A549 (cell line): ENCODE results near the gene ABCA2. TPM values are rescaled to one million over a fixed set of nuclear protein-coding genes. Genes with fewer than 3 reads are reported as not detected.

Experiments
- ATAC-seq, 2 experiments: fragments of 200-7000 bp in 1 of 2; fragments of >200 bp in 1 of 2; cut with Nextera tagmentation in 1 of 2; cut with Tn5 transposase in 1 of 2; 3 replicates each; pipeline versions ENCODE4 v1.8.0 to v1.9.1; 2018 to 2020; ENCODE audit warnings: mild to moderate bottlenecking in 1 of 2, moderate library complexity in 1 of 2
- CTCF ChIA-PET: fragments of 300-600 bp; sonication (Branson Sonifier 250); formaldehyde crosslinking; extraction: SDS; loops from one replicate; lab custom pipeline; 2021; ENCODE audit warnings: antibody characterized with exemption, inconsistent platforms; lab: Yijun Ruan, JAX
- POLR2A ChIA-PET: fragments of 350-600 bp; formaldehyde crosslinking; extraction: SDS; loops from one replicate; lab custom pipeline; 2021; ENCODE audit warnings: antibody characterized with exemption, inconsistent platforms; lab: Yijun Ruan, JAX
- DNase-seq, 2 experiments: peaks; one replicate each; pipeline versions ENCODE4 v3.0.0 to v3.0.0-alpha.2; 2011 to 2016; ENCODE audit warnings: low read depth in 1 of 2, low spot score in 1 of 2
- FAIRE-seq: peaks from 2 replicates; lab custom pipeline; 2011; peaks lifted over from hg19 to GRCh38; lab: Jason Lieb, UNC
- H3K27ac ChIP-seq, 2 experiments: fragments of >200 bp; sonication (Bioruptor Twin); formaldehyde crosslinking; 3 replicates each; pipeline ENCODE4 v1.5.1; 2016 to 2017
- H3K4me1 ChIP-seq: fragments of >200 bp; sonication (Bioruptor Twin); formaldehyde crosslinking; 3 replicates; pipeline ENCODE4 v1.6.1; 2016
- H3K4me2 ChIP-seq: fragments of >200 bp; sonication (Bioruptor Twin); formaldehyde crosslinking; 3 replicates; pipeline ENCODE4 v1.6.1; 2016
- H3K4me3 ChIP-seq: fragments of >200 bp; sonication (Bioruptor Twin); formaldehyde crosslinking; 3 replicates; pipeline ENCODE4 v1.5.1; 2016
- H3K9me3 ChIP-seq: fragments of >200 bp; sonication (Bioruptor Twin); formaldehyde crosslinking; 3 replicates; pipeline ENCODE4 v1.6.1; 2016
- BHLHE40 ChIP-seq: IDR thresholded peaks from 2 replicates; pipeline ENCODE4 v1.6.1; 2012; ENCODE audit warnings: low read depth, low read length, inconsistent platforms
- CEBPB ChIP-seq, 2 experiments: fragments of >200 bp in 1 of 2; sonication (Bioruptor Twin) in 1 of 2; formaldehyde crosslinking in 1 of 2; IDR thresholded peaks; 2 replicates each; pipeline ENCODE4 v1.6.1; 2012 to 2016
- CHD2 ChIP-seq: fragments of 150-350 bp; IDR thresholded peaks from 2 replicates; pipeline ENCODE4 v1.6.1; 2014; ENCODE audit warnings: low read length; ENCODE audit not compliant: partially characterized antibody
- EHF ChIP-seq: fragments of 250-450 bp; sonication (Bioruptor Pico); IDR thresholded peaks from 2 replicates; pipeline ENCODE4 v1.5.0; 2020; ENCODE audit warnings: mild to moderate bottlenecking
- EHMT2 ChIP-seq: fragments of 200-600 bp; sonication (generic); IDR thresholded peaks from 2 replicates; pipeline ENCODE4 v1.6.1; 2016; ENCODE audit warnings: antibody characterized with exemption, low read depth, mild to moderate bottlenecking, moderate library complexity
- FOSL2 ChIP-seq, 2 experiments: fragments of 450-650 bp in 1 of 2; fragments of >200 bp in 1 of 2; sonication (Bioruptor Twin) in 1 of 2; formaldehyde crosslinking; IDR thresholded peaks; 2 replicates each; pipeline versions ENCODE4 v1.5.0 to v1.6.1; 2016 to 2020; ENCODE audit warnings: mild to moderate bottlenecking in 1 of 2, moderate library complexity in 1 of 2
- FOXS1 ChIP-seq: fragments of 250-450 bp; sonication (Bioruptor Pico); IDR thresholded peaks from 2 replicates; pipeline ENCODE4 v1.5.0; 2020; ENCODE audit warnings: mild to moderate bottlenecking, moderate library complexity
- GATA3 ChIP-seq: IDR thresholded peaks from 2 replicates; pipeline ENCODE4 v1.6.1; 2012; ENCODE audit warnings: borderline replicate concordance
- HEYL ChIP-seq: fragments of 250-450 bp; sonication (Bioruptor Pico); IDR thresholded peaks from 2 replicates; pipeline ENCODE4 v1.8.0; 2021; ENCODE audit warnings: mild to moderate bottlenecking, moderate library complexity
- POLR2A ChIP-seq: IDR thresholded peaks from 2 replicates; pipeline ENCODE4 v1.6.1; 2012; ENCODE audit warnings: mild to moderate bottlenecking, low read length
- RAD21 ChIP-seq, 2 experiments: fragments of >200 bp in 1 of 2; sonication (Bioruptor Twin) in 1 of 2; formaldehyde crosslinking in 1 of 2; IDR thresholded peaks in 1 of 2; conservative IDR thresholded peaks in 1 of 2; 2 replicates in 1 of 2; 3 replicates in 1 of 2; pipeline ENCODE4 v1.6.1; 2012 to 2018; ENCODE audit warnings: inconsistent platforms in 1 of 2
- RFX5 ChIP-seq: fragments of 450-650 bp; IDR thresholded peaks from 2 replicates; pipeline ENCODE4 v1.7.1; 2014; ENCODE audit warnings: antibody characterized with exemption, mild to moderate bottlenecking, moderate library complexity
- RNF2 ChIP-seq: fragments of 200-600 bp; sonication (generic); IDR thresholded peaks from 2 replicates; pipeline ENCODE4 v1.6.1; 2016; ENCODE audit warnings: low read depth, mild to moderate bottlenecking, antibody characterized with exemption, moderate library complexity, borderline replicate concordance
- SMC3 ChIP-seq: fragments of >200 bp; sonication (Bioruptor Twin); formaldehyde crosslinking; IDR thresholded peaks from 3 replicates; pipeline ENCODE4 v1.6.1; 2018; ENCODE audit warnings: inconsistent platforms
- TFCP2L1 ChIP-seq: fragments of 250-450 bp; sonication (Bioruptor Pico); IDR thresholded peaks from 2 replicates; pipeline ENCODE4 v1.5.0; 2021; ENCODE audit warnings: mild to moderate bottlenecking
- WGBS: methylation state at CpG from one replicate; pipeline ENCODE4 v1.1.6; 2017; ENCODE audit errors: missing lambda C conversion rate; 5-methylcytosine and 5-hydroxymethylcytosine counted together
- polyA plus RNA-seq, 4 experiments: library from polyadenylated mRNA; depleted of rRNA in 3 of 4; stranded (reverse); fragments of >200 nt; fragmentation: RNase III in 1 of 4; extraction: RNeasy Plus Mini Kit Qiagen cat#74134 plus additional on column Dnase treatment in 1 of 4; gene quantifications; 2 replicates in 3 of 4; 3 replicates in 1 of 4; pipeline ENCODE4 v1.2.3, GENCODE V29; 2011 to 2017
- TF ChIP-seq, protein P1 (sequence below): fragments of 200-600 bp; sonication (generic); IDR thresholded peaks from 2 replicates; pipeline ENCODE4 v1.6.1; 2016; ENCODE audit warnings: antibody characterized with exemption, mild to moderate bottlenecking, moderate library complexity
- TF ChIP-seq, protein P2 (sequence below): IDR thresholded peaks from 2 replicates; pipeline ENCODE4 v1.6.1; 2012
- TF ChIP-seq, protein P3 (sequence below): fragments of >200 bp; sonication (Bioruptor Twin); formaldehyde crosslinking; IDR thresholded peaks from 3 replicates; pipeline ENCODE4 v1.5.1; 2016

Gene ABCA2
- polyA plus RNA-seq, 2 of the 4 experiments (the other 2 are of a cell fraction), result 8.3 to 24.7 TPM

GRCh38 chr9:137030006-137030405 is 2.0 kb upstream of the ABCA2 start (continued):
- TF ChIP-seq, protein P1, sequence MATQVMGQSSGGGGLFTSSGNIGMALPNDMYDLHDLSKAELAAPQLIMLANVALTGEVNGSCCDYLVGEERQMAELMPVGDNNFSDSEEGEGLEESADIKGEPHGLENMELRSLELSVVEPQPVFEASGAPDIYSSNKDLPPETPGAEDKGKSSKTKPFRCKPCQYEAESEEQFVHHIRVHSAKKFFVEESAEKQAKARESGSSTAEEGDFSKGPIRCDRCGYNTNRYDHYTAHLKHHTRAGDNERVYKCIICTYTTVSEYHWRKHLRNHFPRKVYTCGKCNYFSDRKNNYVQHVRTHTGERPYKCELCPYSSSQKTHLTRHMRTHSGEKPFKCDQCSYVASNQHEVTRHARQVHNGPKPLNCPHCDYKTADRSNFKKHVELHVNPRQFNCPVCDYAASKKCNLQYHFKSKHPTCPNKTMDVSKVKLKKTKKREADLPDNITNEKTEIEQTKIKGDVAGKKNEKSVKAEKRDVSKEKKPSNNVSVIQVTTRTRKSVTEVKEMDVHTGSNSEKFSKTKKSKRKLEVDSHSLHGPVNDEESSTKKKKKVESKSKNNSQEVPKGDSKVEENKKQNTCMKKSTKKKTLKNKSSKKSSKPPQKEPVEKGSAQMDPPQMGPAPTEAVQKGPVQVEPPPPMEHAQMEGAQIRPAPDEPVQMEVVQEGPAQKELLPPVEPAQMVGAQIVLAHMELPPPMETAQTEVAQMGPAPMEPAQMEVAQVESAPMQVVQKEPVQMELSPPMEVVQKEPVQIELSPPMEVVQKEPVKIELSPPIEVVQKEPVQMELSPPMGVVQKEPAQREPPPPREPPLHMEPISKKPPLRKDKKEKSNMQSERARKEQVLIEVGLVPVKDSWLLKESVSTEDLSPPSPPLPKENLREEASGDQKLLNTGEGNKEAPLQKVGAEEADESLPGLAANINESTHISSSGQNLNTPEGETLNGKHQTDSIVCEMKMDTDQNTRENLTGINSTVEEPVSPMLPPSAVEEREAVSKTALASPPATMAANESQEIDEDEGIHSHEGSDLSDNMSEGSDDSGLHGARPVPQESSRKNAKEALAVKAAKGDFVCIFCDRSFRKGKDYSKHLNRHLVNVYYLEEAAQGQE, result no peak
- no peak for TF ChIP-seq EHMT2

- WGBS, result 22% methylated on average over 19 of the region's 19 CpGs
- Histone ChIP-seq H3K27ac (peak overlapping the region in 1 of 2 experiments; percentile 92; a peak in 4 of 6 replicates), H3K4me3 (peak overlapping the region; percentile 74; the same call in 1 of the 3 replicates), H3K4me1 (peaks cover 26% of the 10 kb centered on the region), H3K9me3 (no peaks in the 10 kb centered on the region), H3K4me2 (peak overlapping the region; percentile 100)
- ChIA-PET POLR2A (interaction anchor here (1.0 to 1.9 kb wide), 4 partner anchors 17 to 100 kb away, joined by 3 to 8 read pairs (median 4); partner anchors contain the start of genes CLIC3, NPDC1 and PAXX), CTCF (interaction anchor here (0.5 to 20.4 kb wide), 83 partner anchors 8 to 341 kb away, joined by 3 to 282 read pairs (median 5); partner anchors contain the start of genes AJM1, ANAPC2, C8G and CLIC3)
- peak; percentile 67 to 73 for DNase-seq
- no peak for FAIRE-seq
- TF ChIP-seq CEBPB (IDR thresholded peaks at IDR 0.05) (no peak), EHF (CRISPR knock-in tag) (no peak), SMC3 (peak; percentile 41; the same call in 2 of the 3 replicates), HEYL (no peak), POLR2A (no peak), RAD21 (conservative IDR thresholded peaks at IDR 0.05 in 1 of 2, IDR thresholded peaks at IDR 0.05 in 1 of 2) (peak in 1 of 2 experiments; percentile 49; a peak in 2 of 5 replicates), FOXS1 (CRISPR knock-in tag) (no peak)
- TF ChIP-seq, protein P2, sequence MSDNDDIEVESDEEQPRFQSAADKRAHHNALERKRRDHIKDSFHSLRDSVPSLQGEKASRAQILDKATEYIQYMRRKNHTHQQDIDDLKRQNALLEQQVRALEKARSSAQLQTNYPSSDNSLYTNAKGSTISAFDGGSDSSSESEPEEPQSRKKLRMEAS, result 0 out of 2 replicates have a peak, but pooled peaks have one; percentile 23
- TF ChIP-seq, protein P3, sequence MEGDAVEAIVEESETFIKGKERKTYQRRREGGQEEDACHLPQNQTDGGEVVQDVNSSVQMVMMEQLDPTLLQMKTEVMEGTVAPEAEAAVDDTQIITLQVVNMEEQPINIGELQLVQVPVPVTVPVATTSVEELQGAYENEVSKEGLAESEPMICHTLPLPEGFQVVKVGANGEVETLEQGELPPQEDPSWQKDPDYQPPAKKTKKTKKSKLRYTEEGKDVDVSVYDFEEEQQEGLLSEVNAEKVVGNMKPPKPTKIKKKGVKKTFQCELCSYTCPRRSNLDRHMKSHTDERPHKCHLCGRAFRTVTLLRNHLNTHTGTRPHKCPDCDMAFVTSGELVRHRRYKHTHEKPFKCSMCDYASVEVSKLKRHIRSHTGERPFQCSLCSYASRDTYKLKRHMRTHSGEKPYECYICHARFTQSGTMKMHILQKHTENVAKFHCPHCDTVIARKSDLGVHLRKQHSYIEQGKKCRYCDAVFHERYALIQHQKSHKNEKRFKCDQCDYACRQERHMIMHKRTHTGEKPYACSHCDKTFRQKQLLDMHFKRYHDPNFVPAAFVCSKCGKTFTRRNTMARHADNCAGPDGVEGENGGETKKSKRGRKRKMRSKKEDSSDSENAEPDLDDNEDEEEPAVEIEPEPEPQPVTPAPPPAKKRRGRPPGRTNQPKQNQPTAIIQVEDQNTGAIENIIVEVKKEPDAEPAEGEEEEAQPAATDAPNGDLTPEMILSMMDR, result peak; percentile 67
- TF ChIP-seq, all 56 proteins: peak for 4
- ATAC-seq, result peak; percentile 63 to 90
These were observed 1.3 kb upstream of the ABCA2 start for GRCh38 chr9:137029058-137029936.

DNA sequence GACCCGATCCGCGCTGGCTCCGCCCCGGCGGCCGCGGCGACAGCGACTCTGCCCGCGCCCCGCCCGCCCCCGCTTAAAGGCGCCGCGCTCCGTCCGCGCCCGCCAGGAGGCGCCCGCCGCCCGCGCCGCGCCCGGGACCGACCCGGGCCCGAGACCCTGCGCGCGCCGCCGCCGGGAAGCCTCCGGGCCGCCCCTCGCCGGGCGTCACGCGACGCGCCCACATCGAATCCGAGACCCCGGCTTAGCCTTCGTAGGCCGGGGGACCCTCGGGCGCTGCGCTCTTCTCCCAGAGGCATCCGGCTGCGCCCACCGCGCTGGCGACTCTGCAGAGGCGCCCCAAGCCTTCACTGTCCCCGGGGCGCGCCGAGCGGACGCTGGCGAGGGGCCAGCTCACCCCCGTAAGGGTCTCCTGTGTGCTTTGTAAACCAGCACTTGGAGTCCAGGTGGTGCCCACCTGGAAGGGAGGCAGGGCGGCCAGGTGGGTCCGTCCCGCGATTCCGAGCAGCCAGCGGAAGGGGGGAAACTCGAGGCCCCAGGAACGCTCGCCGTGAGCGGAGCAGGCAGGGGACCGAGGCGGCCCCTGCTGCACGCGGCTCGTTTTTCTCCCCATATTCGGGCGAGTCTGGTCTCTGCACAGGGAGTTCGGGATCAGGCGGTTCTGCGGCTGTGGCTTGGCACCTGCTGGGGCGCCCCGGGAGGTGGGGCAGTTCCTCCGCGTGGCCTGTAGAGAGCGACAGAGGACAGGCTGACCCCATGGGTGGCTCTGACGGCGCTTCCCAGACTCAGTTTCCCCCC is 423 bp upstream of the ABCA2 start:
- peak in 1 of 2 experiments; percentile 64 for DNase-seq
- peak overlapping the region; percentile 82 to 92 for H3K27ac ChIP-seq
- peaks cover 25% of the 10 kb centered on the region for H3K4me1 ChIP-seq
- ChIA-PET POLR2A (interaction anchor here (1.0 to 1.9 kb wide), 4 partner anchors 18 to 101 kb away, joined by 3 to 8 read pairs (median 4); partner anchors contain the start of genes CLIC3, NPDC1 and PAXX), CTCF (interaction anchor here (0.8 to 20.4 kb wide), 74 partner anchors 9 to 340 kb away, joined by 3 to 282 read pairs (median 5); partner anchors contain the start of genes AJM1, C8G, CLIC3 and CYSRT1)
- no peaks in the 10 kb centered on the region for H3K9me3 ChIP-seq
- ATAC-seq, result peak; percentile 49 to 69
- no peak for FAIRE-seq
- TF ChIP-seq RNF2, result peak; percentile 58; the same call in 1 of the 2 replicates
- no peak for TF ChIP-seq SMC3
- TF ChIP-seq, protein P2, result 0 out of 2 replicates have a peak, but pooled peaks have one; percentile 8
- TF ChIP-seq CEBPB (IDR thresholded peaks at IDR 0.05), result no peak
- TF ChIP-seq FOSL2 (IDR thresholded peaks at IDR 0.05), result no peak
- TF ChIP-seq FOSL2 (CRISPR knock-in tag; IDR thresholded peaks at IDR 0.05), result no peak
- no peak for TF ChIP-seq GATA3
- TF ChIP-seq TFCP2L1 (CRISPR knock-in tag), result no peak
- TF ChIP-seq BHLHE40, result no peak
- no peak for TF ChIP-seq CHD2
- TF ChIP-seq, protein P3, result peak; percentile 66
- no peak for TF ChIP-seq RFX5
- TF ChIP-seq POLR2A, result 0 out of 2 replicates have a peak, but pooled peaks have one; percentile 0
- TF ChIP-seq, all 56 proteins: peak for 4
- WGBS, result 0% methylated on average over 22 of the region's 98 CpGs
- H3K4me2 ChIP-seq, result peak overlapping the region; percentile 100
- H3K4me3 ChIP-seq, result peak overlapping the region; percentile 74
